HEK293 (cell line): ENCODE measurements around the gene PLA2G4E.

Experiments used
- CTCF ChIA-PET: fragments of 350-600 bp; formaldehyde crosslinking; extraction: SDS; loops from one replicate; lab custom pipeline; 2021; ENCODE audit warnings: antibody characterized with exemption; lab: Yijun Ruan, JAX
- POLR2A ChIA-PET: fragments of 300-600 bp; formaldehyde crosslinking; extraction: SDS; loops from one replicate; lab custom pipeline; 2020; ENCODE audit warnings: antibody characterized with exemption, inconsistent platforms; lab: Yijun Ruan, JAX
- H3K27ac ChIP-seq: fragments of 200-500 bp; sonication (Bioruptor generic); 2 replicates; pipeline ENCODE4 v1.5.1; 2014; ENCODE audit warnings: low read depth, low read length, control low read depth, inconsistent platforms; ENCODE audit errors: extremely low read depth
- H3K36me3 ChIP-seq, 2 experiments: fragments of 200-500 bp in 1 of 2; sonication (Bioruptor generic) in 1 of 2; 1 replicate in 1 of 2; 2 replicates in 1 of 2; pipeline ENCODE4 v1.5.1; 2014 to 2017; ENCODE audit warnings: inconsistent platforms in 2 of 2, low read length in 2 of 2; ENCODE audit not compliant: control insufficient read depth in 2 of 2, insufficient read depth in 1 of 2
- H3K4me1 ChIP-seq: fragments of 200-500 bp; sonication (Bioruptor generic); 2 replicates; pipeline ENCODE4 v1.5.1; 2014; ENCODE audit warnings: mild to moderate bottlenecking, low read length, inconsistent platforms; ENCODE audit not compliant: control insufficient read depth, insufficient read depth
- H3K4me3 ChIP-seq: 2 replicates; pipeline ENCODE4 v1.5.1; 2011; ENCODE audit warnings: low read depth, mild to moderate bottlenecking, control low read depth, low read length, moderate library complexity
- H3K9me3 ChIP-seq: fragments of 200-500 bp; sonication (Bioruptor generic); 2 replicates; pipeline ENCODE4 v1.5.1; 2014; ENCODE audit warnings: low read depth, low read length, inconsistent platforms; ENCODE audit not compliant: control insufficient read depth, insufficient read depth
- ATF2 ChIP-seq: fragments of 450-650 bp; formaldehyde crosslinking; IDR thresholded peaks from 2 replicates; pipeline ENCODE4 v1.5.1; 2016; ENCODE audit warnings: missing biosample characterization, missing genetic modification characterization, low read depth
- EGR2 ChIP-seq: fragments of 450-650 bp; formaldehyde crosslinking; IDR thresholded peaks from 2 replicates; pipeline ENCODE4 v1.5.1; 2016; ENCODE audit warnings: low read depth, missing biosample characterization, missing genetic modification characterization
- MYNN ChIP-seq: fragments of 450-650 bp; formaldehyde crosslinking; IDR thresholded peaks from 2 replicates; pipeline ENCODE4 v1.5.1; 2016; ENCODE audit warnings: missing biosample characterization, missing genetic modification characterization, borderline replicate concordance
- SALL2 ChIP-seq: fragments of 450-650 bp; formaldehyde crosslinking; IDR thresholded peaks from 2 replicates; pipeline ENCODE4 v1.5.0; 2017; ENCODE audit warnings: missing biosample characterization, mild to moderate bottlenecking, missing genetic modification characterization, borderline replicate concordance
- SCRT2 ChIP-seq: fragments of 450-650 bp; formaldehyde crosslinking; IDR thresholded peaks from 2 replicates; pipeline ENCODE4 v1.5.1; 2016; ENCODE audit warnings: missing biosample characterization, missing genetic modification characterization
- SP7 ChIP-seq: fragments of 450-650 bp; formaldehyde crosslinking; IDR thresholded peaks from 2 replicates; pipeline ENCODE4 v1.5.1; 2016; ENCODE audit warnings: missing biosample characterization, missing genetic modification characterization
- YY1 ChIP-seq: fragments of 450-650 bp; formaldehyde crosslinking; IDR thresholded peaks from 2 replicates; pipeline ENCODE4 v1.5.1; 2018; ENCODE audit warnings: missing biosample characterization, missing genetic modification characterization
- ZNF221 ChIP-seq: fragments of 450-650 bp; formaldehyde crosslinking; IDR thresholded peaks from 2 replicates; pipeline ENCODE4 v1.5.1; 2017; ENCODE audit warnings: missing biosample characterization, missing genetic modification characterization, borderline replicate concordance
- ZNF24 ChIP-seq: fragments of 450-650 bp; formaldehyde crosslinking; IDR thresholded peaks from 2 replicates; pipeline ENCODE4 v1.5.1; 2016; ENCODE audit warnings: missing biosample characterization, missing genetic modification characterization
- ZNF292 ChIP-seq: fragments of 450-650 bp; formaldehyde crosslinking; IDR thresholded peaks from 2 replicates; pipeline ENCODE4 v1.5.1; 2016; ENCODE audit warnings: low read depth, missing biosample characterization, missing genetic modification characterization, borderline replicate concordance
- ZNF335 ChIP-seq: fragments of 450-650 bp; formaldehyde crosslinking; conservative IDR thresholded peaks from 2 replicates; pipeline ENCODE4 v1.5.1; 2016; ENCODE audit warnings: missing biosample characterization, missing genetic modification characterization
- ZNF449 ChIP-seq: fragments of 450-650 bp; formaldehyde crosslinking; IDR thresholded peaks from 2 replicates; pipeline ENCODE4 v1.5.1; 2017; ENCODE audit warnings: missing biosample characterization, mild to moderate bottlenecking, missing genetic modification characterization, moderate library complexity
- ZNF623 ChIP-seq: fragments of 450-650 bp; formaldehyde crosslinking; IDR thresholded peaks from 2 replicates; pipeline ENCODE4 v1.5.1; 2016; ENCODE audit warnings: missing biosample characterization, missing genetic modification characterization
- ZNF626 ChIP-seq: fragments of 450-650 bp; sonication (Bioruptor Pico); formaldehyde crosslinking; IDR thresholded peaks from 2 replicates; pipeline ENCODE4 v1.5.1; 2018; ENCODE audit warnings: missing biosample characterization, missing genetic modification characterization, inconsistent platforms
- ZNF747 ChIP-seq: fragments of 450-650 bp; formaldehyde crosslinking; IDR thresholded peaks from 2 replicates; pipeline ENCODE4 v1.5.1; 2016; ENCODE audit warnings: missing biosample characterization, missing genetic modification characterization
- ZNF830 ChIP-seq: fragments of 450-650 bp; IDR thresholded peaks from 2 replicates; pipeline ENCODE4 v1.5.0; 2018; ENCODE audit warnings: missing biosample characterization, missing genetic modification characterization, low read depth, mild to moderate bottlenecking, moderate library complexity
- TF ChIP-seq, protein P1 (sequence below): fragments of 450-650 bp; formaldehyde crosslinking; IDR thresholded peaks from 2 replicates; pipeline ENCODE4 v1.5.1; 2016; ENCODE audit warnings: missing biosample characterization, missing genetic modification characterization
- TF ChIP-seq, protein P2 (sequence below): fragments of 450-650 bp; formaldehyde crosslinking; IDR thresholded peaks from 2 replicates; pipeline ENCODE4 v1.5.1; 2016; ENCODE audit warnings: missing biosample characterization, missing genetic modification characterization, borderline replicate concordance
- TF ChIP-seq, protein P3 (sequence below): fragments of 450-650 bp; formaldehyde crosslinking; conservative IDR thresholded peaks from 2 replicates; pipeline ENCODE4 v1.5.1; 2016; ENCODE audit warnings: low read depth, missing biosample characterization, missing genetic modification characterization

The PLA2G4E gene

GRCh38 chr15:41988896-41989572 lies 31.8 kb downstream of the PLA2G4E start:
- no peak overlapping the region for H3K27ac ChIP-seq
- CTCF ChIA-PET = interaction anchor here (0.8 to 5.3 kb wide), 21 partner anchors 8 to 205 kb away, joined by 3 to 35 read pairs (median 4); partner anchors contain the start of gene EHD4
- POLR2A ChIA-PET = no interaction called here

DNA sequence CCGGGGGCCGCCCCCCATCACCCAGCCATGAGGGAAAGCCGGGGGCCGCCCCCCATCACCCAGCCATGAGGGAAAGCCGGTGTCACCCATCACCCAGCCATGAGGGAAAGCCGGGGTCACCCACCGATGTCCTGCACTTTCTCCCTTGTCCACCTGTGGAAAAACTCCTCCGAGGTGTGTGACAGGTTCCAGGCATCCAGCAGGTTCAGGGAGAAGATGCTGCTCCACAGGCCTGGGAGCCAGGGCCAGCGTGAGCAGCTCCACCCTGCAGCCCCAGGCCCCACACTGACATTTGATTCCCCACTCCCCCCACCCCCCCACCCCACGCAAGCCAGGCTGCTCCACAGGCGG lies 32.9 kb downstream of the PLA2G4E start:
- ChIA-PET CTCF (interaction anchor here (2.2 to 4.6 kb wide), 4 partner anchors 73 to 150 kb away, joined by 12 to 32 read pairs (median 24); no protein-coding TSS in a partner anchor), POLR2A (no interaction called here)
- H3K9me3 ChIP-seq = no peaks in the 10 kb centered on the region
- H3K4me1 ChIP-seq = no peaks in the 10 kb centered on the region
- no peak overlapping the region for H3K4me3 ChIP-seq
- H3K36me3 ChIP-seq = no peaks in the 10 kb centered on the region
- no peak overlapping the region for H3K27ac ChIP-seq
- TF ChIP-seq EGR2 (tag by site-specific recombination) (no peak), YY1 (tag by site-specific recombination) (no peak), ZNF24 (tag by site-specific recombination) (no peak), ZNF335 (tag by site-specific recombination) (no peak), MYNN (tag by site-specific recombination) (no peak), ZNF747 (no peak), ZNF221 (no peak), SP7 (tag by site-specific recombination) (no peak), SCRT2 (tag by site-specific recombination) (no peak), ZNF292 (no peak), ZNF626 (no peak), ATF2 (tag by site-specific recombination) (no peak)
- TF ChIP-seq, protein P1, sequence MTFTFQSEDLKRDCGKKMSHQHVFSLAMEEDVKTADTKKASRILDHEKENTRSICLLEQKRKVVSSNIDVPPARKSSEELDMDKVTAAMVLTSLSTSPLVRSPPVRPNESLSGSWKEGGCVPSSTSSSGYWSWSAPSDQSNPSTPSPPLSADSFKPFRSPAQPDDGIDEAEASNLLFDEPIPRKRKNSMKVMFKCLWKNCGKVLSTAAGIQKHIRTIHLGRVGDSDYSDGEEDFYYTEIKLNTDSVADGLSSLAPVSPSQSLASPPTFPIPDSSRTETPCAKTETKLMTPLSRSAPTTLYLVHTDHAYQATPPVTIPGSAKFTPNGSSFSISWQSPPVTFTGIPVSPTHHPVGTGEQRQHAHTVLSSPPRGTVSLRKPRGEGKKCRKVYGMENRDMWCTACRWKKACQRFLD = no peak
- TF ChIP-seq, protein P2, sequence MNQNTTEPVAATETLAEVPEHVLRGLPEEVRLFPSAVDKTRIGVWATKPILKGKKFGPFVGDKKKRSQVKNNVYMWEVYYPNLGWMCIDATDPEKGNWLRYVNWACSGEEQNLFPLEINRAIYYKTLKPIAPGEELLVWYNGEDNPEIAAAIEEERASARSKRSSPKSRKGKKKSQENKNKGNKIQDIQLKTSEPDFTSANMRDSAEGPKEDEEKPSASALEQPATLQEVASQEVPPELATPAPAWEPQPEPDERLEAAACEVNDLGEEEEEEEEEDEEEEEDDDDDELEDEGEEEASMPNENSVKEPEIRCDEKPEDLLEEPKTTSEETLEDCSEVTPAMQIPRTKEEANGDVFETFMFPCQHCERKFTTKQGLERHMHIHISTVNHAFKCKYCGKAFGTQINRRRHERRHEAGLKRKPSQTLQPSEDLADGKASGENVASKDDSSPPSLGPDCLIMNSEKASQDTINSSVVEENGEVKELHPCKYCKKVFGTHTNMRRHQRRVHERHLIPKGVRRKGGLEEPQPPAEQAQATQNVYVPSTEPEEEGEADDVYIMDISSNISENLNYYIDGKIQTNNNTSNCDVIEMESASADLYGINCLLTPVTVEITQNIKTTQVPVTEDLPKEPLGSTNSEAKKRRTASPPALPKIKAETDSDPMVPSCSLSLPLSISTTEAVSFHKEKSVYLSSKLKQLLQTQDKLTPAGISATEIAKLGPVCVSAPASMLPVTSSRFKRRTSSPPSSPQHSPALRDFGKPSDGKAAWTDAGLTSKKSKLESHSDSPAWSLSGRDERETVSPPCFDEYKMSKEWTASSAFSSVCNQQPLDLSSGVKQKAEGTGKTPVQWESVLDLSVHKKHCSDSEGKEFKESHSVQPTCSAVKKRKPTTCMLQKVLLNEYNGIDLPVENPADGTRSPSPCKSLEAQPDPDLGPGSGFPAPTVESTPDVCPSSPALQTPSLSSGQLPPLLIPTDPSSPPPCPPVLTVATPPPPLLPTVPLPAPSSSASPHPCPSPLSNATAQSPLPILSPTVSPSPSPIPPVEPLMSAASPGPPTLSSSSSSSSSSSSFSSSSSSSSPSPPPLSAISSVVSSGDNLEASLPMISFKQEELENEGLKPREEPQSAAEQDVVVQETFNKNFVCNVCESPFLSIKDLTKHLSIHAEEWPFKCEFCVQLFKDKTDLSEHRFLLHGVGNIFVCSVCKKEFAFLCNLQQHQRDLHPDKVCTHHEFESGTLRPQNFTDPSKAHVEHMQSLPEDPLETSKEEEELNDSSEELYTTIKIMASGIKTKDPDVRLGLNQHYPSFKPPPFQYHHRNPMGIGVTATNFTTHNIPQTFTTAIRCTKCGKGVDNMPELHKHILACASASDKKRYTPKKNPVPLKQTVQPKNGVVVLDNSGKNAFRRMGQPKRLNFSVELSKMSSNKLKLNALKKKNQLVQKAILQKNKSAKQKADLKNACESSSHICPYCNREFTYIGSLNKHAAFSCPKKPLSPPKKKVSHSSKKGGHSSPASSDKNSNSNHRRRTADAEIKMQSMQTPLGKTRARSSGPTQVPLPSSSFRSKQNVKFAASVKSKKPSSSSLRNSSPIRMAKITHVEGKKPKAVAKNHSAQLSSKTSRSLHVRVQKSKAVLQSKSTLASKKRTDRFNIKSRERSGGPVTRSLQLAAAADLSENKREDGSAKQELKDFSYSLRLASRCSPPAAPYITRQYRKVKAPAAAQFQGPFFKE (tag by site-specific recombination) = no peak
- TF ChIP-seq, protein P3, sequence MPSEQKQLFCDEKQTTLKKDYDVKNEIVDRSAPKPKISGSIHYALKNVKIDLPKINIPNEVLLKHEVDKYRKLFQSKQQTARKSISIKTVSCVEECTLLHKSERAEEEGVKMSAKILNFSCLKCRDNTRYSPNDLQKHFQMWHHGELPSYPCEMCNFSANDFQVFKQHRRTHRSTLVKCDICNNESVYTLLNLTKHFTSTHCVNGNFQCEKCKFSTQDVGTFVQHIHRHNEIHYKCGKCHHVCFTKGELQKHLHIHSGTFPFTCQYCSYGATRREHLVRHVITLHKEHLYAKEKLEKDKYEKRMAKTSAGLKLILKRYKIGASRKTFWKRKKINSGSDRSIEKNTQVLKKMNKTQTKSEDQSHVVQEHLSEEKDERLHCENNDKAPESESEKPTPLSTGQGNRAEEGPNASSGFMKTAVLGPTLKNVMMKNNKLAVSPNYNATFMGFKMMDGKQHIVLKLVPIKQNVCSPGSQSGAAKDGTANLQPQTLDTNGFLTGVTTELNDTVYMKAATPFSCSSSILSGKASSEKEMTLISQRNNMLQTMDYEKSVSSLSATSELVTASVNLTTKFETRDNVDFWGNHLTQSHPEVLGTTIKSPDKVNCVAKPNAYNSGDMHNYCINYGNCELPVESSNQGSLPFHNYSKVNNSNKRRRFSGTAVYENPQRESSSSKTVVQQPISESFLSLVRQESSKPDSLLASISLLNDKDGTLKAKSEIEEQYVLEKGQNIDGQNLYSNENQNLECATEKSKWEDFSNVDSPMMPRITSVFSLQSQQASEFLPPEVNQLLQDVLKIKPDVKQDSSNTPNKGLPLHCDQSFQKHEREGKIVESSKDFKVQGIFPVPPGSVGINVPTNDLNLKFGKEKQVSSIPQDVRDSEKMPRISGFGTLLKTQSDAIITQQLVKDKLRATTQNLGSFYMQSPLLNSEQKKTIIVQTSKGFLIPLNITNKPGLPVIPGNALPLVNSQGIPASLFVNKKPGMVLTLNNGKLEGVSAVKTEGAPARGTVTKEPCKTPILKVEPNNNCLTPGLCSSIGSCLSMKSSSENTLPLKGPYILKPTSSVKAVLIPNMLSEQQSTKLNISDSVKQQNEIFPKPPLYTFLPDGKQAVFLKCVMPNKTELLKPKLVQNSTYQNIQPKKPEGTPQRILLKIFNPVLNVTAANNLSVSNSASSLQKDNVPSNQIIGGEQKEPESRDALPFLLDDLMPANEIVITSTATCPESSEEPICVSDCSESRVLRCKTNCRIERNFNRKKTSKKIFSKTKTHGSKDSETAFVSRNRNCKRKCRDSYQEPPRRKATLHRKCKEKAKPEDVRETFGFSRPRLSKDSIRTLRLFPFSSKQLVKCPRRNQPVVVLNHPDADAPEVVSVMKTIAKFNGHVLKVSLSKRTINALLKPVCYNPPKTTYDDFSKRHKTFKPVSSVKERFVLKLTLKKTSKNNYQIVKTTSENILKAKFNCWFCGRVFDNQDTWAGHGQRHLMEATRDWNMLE = no peak

More at GRCh38 chr15:41988896-41989572, 31.8 kb downstream of the PLA2G4E start:
- Histone ChIP-seq H3K36me3 (no peaks in the 10 kb centered on the region), H3K9me3 (no peaks in the 10 kb centered on the region), H3K4me1 (no peaks in the 10 kb centered on the region), H3K4me3 (no peak overlapping the region)
- TF ChIP-seq ZNF830 (tag by site-specific recombination) (no peak), ZNF623 (tag by site-specific recombination) (no peak), ZNF449 (tag by site-specific recombination) (no peak), SALL2 (no peak)
